SH-SY5Y (cell line): ENCODE measurements around the gene MED9.

Source experiments
- GATA2 ChIP-seq: IDR thresholded peaks from 2 replicates; pipeline ENCODE4 v1.6.1; 2011; ENCODE audit warnings: mild to moderate bottlenecking, low read depth, low read length
- GATA3 ChIP-seq: IDR thresholded peaks from 2 replicates; pipeline ENCODE4 v1.6.1; 2011; ENCODE audit warnings: low read depth, mild to moderate bottlenecking, low read length, moderate library complexity

The MED9 gene

DNA sequence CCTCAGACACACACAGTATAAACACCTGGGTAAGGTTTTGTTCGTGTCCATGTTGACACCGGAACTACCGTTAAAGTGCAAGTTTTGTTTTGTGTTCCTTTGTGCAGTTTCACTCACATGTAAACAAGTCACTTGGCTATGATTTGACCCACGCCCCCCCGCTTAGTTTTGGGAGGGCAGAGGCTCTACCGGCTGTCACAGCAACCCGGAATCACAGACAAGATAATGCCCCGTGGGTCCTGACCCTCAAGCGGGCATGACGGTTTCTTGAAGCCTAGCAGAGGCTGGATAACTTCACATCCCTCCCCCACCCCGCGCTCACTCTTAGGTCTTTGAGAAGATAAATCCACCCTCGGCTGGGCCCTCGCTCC lies 17.7 kb downstream of the MED9 start:
- TF ChIP-seq GATA2: no peak
- TF ChIP-seq GATA3: no peak

DNA sequence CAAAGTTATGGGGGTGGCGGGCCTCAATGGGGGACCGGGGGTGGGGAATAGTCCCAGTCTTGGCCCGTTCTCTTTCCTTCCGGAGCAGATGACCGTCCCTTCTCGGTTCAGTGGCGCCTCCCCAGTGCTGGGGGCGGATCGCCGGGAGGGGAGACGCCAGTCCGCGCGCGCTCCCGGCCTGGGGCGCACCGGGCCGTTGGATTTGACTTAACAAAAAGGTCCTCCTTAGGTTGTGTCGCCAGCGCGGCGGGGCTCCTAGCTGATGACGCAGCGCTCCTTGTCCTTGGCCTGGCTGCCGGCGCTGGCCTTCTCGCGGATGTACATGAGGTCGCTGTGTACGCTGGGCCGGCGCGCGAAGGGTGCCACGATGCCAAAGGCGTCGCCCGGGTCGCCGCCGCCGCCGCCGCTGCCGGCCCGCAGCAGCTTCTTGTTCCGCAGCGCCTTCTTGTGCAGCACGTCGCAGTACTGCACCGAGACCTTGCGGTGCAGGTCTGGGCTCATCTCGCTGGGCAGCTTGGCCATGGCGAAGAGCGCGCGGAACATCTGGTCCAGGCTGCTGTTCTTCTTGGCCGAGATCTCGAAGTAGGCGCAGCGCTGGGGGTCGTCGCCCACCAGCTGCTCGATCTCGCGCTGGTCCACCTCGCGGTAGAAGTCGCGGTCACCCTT lies 18.2 kb downstream of the MED9 start:
- TF ChIP-seq GATA2: no peak

DNA sequence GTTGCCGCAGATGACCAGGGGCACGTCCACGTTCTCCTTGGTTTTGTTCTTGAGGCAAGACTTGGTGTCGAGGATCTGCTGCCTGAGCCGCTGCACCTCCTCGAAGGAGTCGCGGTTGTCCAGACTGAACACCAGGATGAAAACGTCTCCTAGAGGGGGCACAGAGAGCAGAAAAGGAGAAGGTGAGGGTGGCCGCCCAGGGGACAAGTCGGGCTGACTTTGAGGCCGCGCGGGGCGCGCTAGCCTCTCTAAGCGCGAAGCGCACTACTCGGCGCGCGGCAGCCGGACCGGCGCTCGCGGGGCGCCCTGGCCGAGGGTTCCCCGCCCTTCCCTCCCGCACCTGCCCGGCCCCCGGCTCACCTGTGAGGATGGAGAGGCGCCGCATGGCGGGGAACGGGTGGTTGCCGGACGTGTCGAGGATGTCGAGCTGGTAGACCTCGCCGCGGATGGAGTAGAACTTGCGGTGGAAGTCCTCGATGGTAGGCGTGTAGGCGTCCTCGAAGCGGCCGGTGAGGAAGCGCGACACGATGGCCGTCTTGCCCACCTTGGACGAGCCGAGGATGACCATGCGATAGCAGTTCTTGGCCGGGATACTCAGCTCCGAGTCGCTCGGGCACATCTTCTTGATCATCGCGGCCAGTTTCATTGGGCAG lies 18.9 kb downstream of the MED9 start:
- TF ChIP-seq GATA2: no peak
- no peak for TF ChIP-seq GATA3

- no peak for TF ChIP-seq GATA2
- TF ChIP-seq GATA3: no peak
Measured at GRCh38 chr17:17496189-17497064, 19.6 kb downstream of the MED9 start, which contains the start of gene RASD1. TSS of gene RASD1 (minus strand) at chr17:17496395. CDS start at chr17:17496181, 214 bp downstream.

DNA sequence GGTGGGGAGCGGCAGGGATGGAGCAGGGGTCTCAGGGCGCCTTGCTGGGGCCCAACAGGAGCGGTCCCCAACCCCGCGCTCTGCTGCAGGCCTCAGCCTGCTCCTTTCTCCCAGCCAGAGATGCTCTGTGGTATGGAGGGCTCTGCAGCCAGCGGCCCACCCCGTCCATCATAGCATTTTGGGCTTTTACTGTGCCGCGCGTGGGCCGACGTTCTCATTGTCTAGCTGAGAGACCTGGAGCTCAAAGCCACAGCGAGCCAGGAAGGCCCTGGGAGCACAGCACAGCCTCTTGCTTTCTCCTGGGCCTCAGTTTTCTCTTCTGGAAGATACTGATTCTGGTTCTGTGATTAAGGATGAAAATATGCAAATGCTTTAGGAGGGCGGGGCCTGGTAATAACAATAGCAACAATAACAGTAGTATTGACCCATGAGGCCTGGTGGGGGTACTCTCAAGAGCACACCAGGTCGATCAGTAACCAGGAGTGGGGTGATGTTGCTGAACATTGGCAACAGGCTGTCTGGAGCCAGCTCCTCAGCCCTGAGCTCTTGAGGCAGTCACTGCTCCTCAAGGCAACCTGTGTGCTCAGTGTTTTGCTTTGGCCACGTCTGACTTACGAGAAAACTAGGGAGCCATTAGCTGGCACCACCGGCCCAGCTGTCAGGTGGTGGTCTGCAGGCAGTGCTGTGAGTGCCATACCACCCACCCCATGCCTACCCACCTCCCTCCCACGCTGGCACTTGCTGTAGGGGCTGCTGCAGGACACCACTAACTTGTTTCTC lies 20.5 kb downstream of the MED9 start:
- no peak for TF ChIP-seq GATA3
- TF ChIP-seq GATA2: no peak

- TF ChIP-seq GATA2 (no peak), GATA3 (no peak)
Measured at GRCh38 chr17:17497845-17498520, 21.2 kb downstream of the MED9 start.

- TF ChIP-seq GATA2: no peak
- TF ChIP-seq GATA3: no peak
Measured at GRCh38 chr17:17498606-17499301, 22.0 kb downstream of the MED9 start.

DNA sequence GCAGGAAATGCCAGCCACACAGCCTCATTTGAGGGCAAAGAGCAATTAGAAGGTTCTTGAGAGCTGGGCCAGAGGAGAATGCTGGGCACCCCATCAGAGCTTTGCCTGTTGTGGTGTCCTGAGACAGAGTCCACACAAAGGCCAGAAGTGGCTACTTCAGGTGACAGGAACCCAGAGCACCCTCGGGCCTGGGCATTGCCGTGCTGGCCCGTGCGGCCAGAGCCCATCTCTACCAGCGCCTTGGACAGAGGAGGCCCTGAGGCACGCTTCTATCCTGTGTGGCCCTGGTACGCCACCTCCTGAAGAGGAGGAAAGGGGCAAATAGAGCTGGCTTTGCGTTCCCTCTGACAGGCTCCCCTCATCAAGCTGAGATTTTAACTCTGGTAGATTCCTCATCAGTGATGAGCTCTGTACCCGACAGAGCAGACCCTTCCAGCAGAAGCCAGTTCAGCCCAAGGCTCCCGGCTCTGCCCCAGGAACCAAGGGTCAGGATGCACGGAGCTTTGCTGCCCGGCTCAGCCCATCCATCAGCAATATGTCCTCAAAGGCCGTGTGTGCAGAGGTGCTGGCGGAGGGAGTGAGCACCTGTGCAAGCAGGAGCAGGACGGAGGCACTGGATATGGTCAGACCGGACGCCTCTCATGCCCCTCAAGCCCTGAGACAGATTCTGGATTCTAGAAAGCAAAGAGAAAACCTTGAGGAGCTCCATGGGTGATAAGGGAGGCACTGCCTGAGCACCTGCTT lies 22.8 kb downstream of the MED9 start:
- TF ChIP-seq GATA2: no peak
- no peak for TF ChIP-seq GATA3

- TF ChIP-seq GATA2 (no peak), GATA3 (no peak)
Measured at GRCh38 chr17:17500999-17501605, 24.3 kb downstream of the MED9 start.

DNA sequence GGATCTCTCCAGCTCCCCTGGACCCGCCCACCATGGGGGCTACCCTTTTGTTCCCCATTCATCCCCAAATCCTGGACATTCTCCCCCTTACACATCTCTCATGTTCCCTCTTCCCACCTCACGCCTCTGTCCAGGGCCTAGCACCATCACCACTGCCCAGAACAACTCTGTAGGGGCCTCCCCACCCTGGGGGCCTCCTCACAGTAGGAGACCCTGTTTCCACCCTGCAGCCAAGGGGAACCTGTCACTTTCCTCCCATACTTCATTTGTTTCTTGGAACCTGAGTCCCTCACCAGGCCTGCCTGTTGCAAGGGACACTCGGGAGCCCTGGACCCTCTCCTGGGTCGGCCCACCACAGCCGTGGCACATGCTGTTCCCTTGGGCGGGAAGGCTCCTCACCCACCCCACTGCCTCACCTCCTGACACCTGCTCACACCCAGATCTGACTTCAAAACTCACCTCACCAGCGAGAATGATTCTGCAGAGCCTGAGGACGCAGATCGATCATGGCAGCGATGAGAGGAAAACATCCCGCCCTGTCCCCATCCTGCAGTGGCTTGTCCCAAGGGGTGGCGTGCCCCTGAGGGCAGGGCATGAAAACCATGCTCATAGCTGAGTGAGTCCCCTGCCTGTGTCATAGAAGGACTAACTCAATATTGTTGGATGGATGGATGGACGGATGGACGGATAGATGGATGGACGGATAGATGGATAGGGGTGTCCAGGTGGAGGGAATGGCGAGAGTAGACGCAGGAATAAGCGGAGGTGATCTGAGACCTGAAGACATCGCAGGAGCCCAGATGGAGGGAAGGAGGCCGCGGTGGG lies 26.2 kb downstream of the MED9 start:
- no peak for TF ChIP-seq GATA2
- TF ChIP-seq GATA3: no peak

- TF ChIP-seq GATA2 (no peak), GATA3 (no peak)
Measured at GRCh38 chr17:17503566-17504130, 26.8 kb downstream of the MED9 start.
